IPS-11a (cell line): ENCODE measurements around the gene PRKG2.

Source experiments
- H3K4me3 ChIP-seq: one replicate; pipeline ENCODE4 v1.5.1; 2013; ENCODE audit warnings: low read depth, low read length, control low read depth

PRKG2 gene

GRCh38 chr4:81164126-81164525 is 50.9 kb downstream of the PRKG2 start:
- H3K4me3 ChIP-seq, result no peak overlapping the region

GRCh38 chr4:81162752-81163458 is 52.1 kb downstream of the PRKG2 start:
- no peak overlapping the region for H3K4me3 ChIP-seq

GRCh38 chr4:81153714-81154323 is 61.2 kb downstream of the PRKG2 start:
- peak overlapping the region; percentile 28 for H3K4me3 ChIP-seq

GRCh38 chr4:81152839-81153713 is 61.9 kb downstream of the PRKG2 start:
- H3K4me3 ChIP-seq, result no peak overlapping the region

- H3K4me3 ChIP-seq, result no peak overlapping the region
Observed at GRCh38 chr4:81149976-81150375, 65.0 kb downstream of the PRKG2 start.

- H3K4me3 ChIP-seq, result no peak overlapping the region
Observed at GRCh38 chr4:81148576-81148975, 66.4 kb downstream of the PRKG2 start.

GRCh38 chr4:81146466-81146865 is 68.6 kb downstream of the PRKG2 start:
- no peak overlapping the region for H3K4me3 ChIP-seq

GRCh38 chr4:81143183-81143582 is 71.8 kb downstream of the PRKG2 start:
- no peak overlapping the region for H3K4me3 ChIP-seq

GRCh38 chr4:81142744-81143143 is 72.3 kb downstream of the PRKG2 start:
- H3K4me3 ChIP-seq, result no peak overlapping the region

- H3K4me3 ChIP-seq, result no peak overlapping the region
Observed at GRCh38 chr4:81137894-81138293, 77.1 kb downstream of the PRKG2 start.

GRCh38 chr4:81137446-81137845 is 77.6 kb downstream of the PRKG2 start:
- no peak overlapping the region for H3K4me3 ChIP-seq

GRCh38 chr4:81136161-81136905 is 78.7 kb downstream of the PRKG2 start:
- H3K4me3 ChIP-seq, result no peak overlapping the region

GRCh38 chr4:81135501-81135900 is 79.5 kb downstream of the PRKG2 start:
- H3K4me3 ChIP-seq, result no peak overlapping the region

GRCh38 chr4:81131563-81131962 is 83.5 kb downstream of the PRKG2 start:
- H3K4me3 ChIP-seq, result no peak overlapping the region

GRCh38 chr4:81131066-81131465 is 84.0 kb downstream of the PRKG2 start:
- no peak overlapping the region for H3K4me3 ChIP-seq

- no peak overlapping the region for H3K4me3 ChIP-seq
Observed at GRCh38 chr4:81130569-81130968, 84.5 kb downstream of the PRKG2 start.

- H3K4me3 ChIP-seq, result no peak overlapping the region
Observed at GRCh38 chr4:81120055-81120454, 95.0 kb downstream of the PRKG2 start.

- H3K4me3 ChIP-seq, result no peak overlapping the region
Observed at GRCh38 chr4:81118086-81118485, 96.9 kb downstream of the PRKG2 start.

GRCh38 chr4:81116566-81116965 is 98.5 kb downstream of the PRKG2 start:
- no peak overlapping the region for H3K4me3 ChIP-seq

- H3K4me3 ChIP-seq, result no peak overlapping the region
Observed at GRCh38 chr4:81113024-81113423, 102.0 kb downstream of the PRKG2 start.

- H3K4me3 ChIP-seq, result no peak overlapping the region
Observed at GRCh38 chr4:81109356-81109755, 105.7 kb downstream of the PRKG2 start.
